ENCODE measurements around the gene KRTAP3-1. TPM values are rescaled to one million over a fixed set of nuclear protein-coding genes. Genes with fewer than 3 reads are reported as not detected.

The KRTAP3-1 gene
- total RNA-seq, 1 donor from 2014 or later, result not detected

DNA sequence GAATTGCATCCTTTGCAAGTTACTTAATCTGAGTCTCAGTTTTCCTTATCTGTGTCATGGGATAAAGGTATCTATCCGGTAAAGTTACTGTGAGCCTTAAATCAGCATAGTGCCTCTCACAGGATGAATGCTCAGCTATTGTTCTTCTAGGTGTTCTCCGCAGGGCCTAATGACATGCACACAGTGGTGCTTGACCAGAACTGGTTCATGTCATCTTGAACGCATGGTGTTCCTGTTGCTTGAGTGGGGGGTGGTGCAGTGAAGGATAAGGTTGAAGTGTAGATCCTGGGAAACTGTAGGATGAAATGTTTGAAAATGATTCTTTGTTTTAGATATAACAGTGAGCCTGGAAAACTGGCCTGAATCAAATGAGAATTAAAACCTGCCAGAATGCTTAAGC lies 28.8 kb downstream of the KRTAP3-1 start:
- Mint-ChIP-seq H3K4me3 (ENCODE audit: unreplicated experiment) (no peak overlapping the region), H3K4me1 (ENCODE audit: low read depth, unreplicated experiment) (peaks cover 9% of the 10 kb centered on the region), H3K27ac (ENCODE audit: unreplicated experiment) (no peak overlapping the region), H3K27me3 (ENCODE audit: unreplicated experiment) (peaks cover 3% of the 10 kb centered on the region), H3K9me3 (ENCODE audit: unreplicated experiment) (peaks cover 3% of the 10 kb centered on the region), H3K36me3 (ENCODE audit: unreplicated experiment) (no peaks in the 10 kb centered on the region)
- TF ChIP-seq, protein P1, sequence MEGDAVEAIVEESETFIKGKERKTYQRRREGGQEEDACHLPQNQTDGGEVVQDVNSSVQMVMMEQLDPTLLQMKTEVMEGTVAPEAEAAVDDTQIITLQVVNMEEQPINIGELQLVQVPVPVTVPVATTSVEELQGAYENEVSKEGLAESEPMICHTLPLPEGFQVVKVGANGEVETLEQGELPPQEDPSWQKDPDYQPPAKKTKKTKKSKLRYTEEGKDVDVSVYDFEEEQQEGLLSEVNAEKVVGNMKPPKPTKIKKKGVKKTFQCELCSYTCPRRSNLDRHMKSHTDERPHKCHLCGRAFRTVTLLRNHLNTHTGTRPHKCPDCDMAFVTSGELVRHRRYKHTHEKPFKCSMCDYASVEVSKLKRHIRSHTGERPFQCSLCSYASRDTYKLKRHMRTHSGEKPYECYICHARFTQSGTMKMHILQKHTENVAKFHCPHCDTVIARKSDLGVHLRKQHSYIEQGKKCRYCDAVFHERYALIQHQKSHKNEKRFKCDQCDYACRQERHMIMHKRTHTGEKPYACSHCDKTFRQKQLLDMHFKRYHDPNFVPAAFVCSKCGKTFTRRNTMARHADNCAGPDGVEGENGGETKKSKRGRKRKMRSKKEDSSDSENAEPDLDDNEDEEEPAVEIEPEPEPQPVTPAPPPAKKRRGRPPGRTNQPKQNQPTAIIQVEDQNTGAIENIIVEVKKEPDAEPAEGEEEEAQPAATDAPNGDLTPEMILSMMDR (IDR thresholded peaks at IDR 0.05; ENCODE audit: partially characterized antibody, unreplicated experiment), result no peak
- DNase-seq, result no peak

DNA sequence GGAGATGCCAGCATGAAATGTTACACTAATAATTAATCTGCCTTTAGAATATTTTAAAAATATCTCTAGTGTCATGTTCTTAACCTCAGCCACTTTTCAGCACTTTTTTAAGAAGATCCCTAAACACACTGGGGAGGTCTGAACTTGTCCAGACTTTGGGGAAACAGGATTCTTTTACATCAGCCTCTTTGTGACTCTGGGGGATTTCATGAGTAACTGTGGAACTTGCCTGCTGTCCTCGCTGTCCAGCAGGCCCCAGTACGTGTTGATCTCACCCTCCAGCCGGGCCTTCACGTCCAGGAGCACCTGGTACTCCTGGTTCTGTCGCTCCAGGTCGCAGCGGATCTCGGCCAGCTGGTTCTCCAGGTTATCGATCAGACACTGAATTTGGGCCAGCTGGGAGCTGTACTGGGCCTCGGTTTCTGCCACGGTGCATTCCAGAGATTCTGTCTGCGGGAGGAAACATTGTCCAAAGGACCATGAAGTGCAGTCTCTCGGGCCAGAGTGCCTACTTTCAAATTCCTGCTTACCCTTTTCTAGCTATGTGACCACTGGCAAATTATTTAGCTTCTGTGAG lies 30.3 kb downstream of the KRTAP3-1 start:
- peaks cover 3% of the 10 kb centered on the region for H3K9me3 Mint-ChIP-seq (ENCODE audit: unreplicated experiment)
- TF ChIP-seq, protein P1 (IDR thresholded peaks at IDR 0.05; ENCODE audit: partially characterized antibody, unreplicated experiment), result no peak
- H3K4me3 Mint-ChIP-seq (ENCODE audit: unreplicated experiment), result no peak overlapping the region
- H3K36me3 Mint-ChIP-seq (ENCODE audit: unreplicated experiment), result no peaks in the 10 kb centered on the region
- H3K4me1 Mint-ChIP-seq (ENCODE audit: low read depth, unreplicated experiment), result peaks cover 9% of the 10 kb centered on the region
- H3K27me3 Mint-ChIP-seq (ENCODE audit: unreplicated experiment), result peaks cover 3% of the 10 kb centered on the region
- no peak overlapping the region for H3K27ac Mint-ChIP-seq (ENCODE audit: unreplicated experiment)
- DNase-seq, result no peak

DNA sequence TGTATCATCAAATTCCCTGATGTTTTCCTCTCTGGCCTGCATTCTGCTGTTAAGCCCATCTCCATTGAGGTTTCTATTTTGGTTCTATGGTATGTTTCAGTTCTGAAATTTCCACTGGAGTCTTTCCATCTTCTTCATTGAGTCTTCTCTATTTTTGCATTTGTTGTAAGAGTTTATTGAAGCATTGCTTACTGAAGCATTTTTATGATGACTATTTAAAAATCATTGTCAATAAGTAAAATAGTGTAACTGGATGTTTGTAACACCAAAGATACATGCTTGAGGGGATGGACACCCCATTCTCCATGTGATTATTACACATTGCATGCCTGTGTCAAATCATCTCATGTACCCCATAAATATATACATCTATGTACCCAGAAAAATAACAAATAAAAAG lies 33.4 kb downstream of the KRTAP3-1 start:
- Mint-ChIP-seq H3K36me3 (ENCODE audit: unreplicated experiment) (no peaks in the 10 kb centered on the region), H3K4me3 (ENCODE audit: unreplicated experiment) (no peak overlapping the region), H3K4me1 (ENCODE audit: low read depth, unreplicated experiment) (peaks cover 4% of the 10 kb centered on the region), H3K27me3 (ENCODE audit: unreplicated experiment) (peaks cover 3% of the 10 kb centered on the region), H3K27ac (ENCODE audit: unreplicated experiment) (no peak overlapping the region), H3K9me3 (ENCODE audit: unreplicated experiment) (peaks cover 3% of the 10 kb centered on the region)
- no peak for DNase-seq
- TF ChIP-seq, protein P1 (IDR thresholded peaks at IDR 0.05; ENCODE audit: partially characterized antibody, unreplicated experiment), result no peak

DNA sequence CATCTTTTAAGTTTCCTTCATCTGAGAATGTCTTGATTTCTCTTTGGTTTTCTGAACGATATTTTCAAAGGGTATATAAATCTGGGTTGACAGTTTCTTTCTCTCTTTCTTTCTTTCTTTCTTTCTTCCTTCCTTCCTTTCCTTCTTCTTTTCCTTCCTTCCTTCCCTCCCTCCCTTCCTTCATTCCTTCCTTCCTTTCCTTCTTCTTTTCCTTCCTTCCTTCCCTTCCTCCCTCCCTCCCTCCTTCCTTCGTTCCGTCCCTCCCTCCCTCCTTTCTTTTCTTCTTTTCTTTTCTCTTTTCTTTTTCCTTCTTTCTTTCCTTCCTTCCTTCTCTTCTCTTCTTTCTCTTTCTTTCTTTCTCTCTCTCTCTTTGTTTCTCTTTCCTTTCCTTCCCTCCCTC lies 34.6 kb downstream of the KRTAP3-1 start:
- no peak overlapping the region for H3K27ac Mint-ChIP-seq (ENCODE audit: unreplicated experiment)
- DNase-seq, result no peak
- peaks cover 3% of the 10 kb centered on the region for H3K27me3 Mint-ChIP-seq (ENCODE audit: unreplicated experiment)
- H3K4me3 Mint-ChIP-seq (ENCODE audit: unreplicated experiment), result no peak overlapping the region
- H3K4me1 Mint-ChIP-seq (ENCODE audit: low read depth, unreplicated experiment), result no peaks in the 10 kb centered on the region
- peaks cover 3% of the 10 kb centered on the region for H3K9me3 Mint-ChIP-seq (ENCODE audit: unreplicated experiment)
- TF ChIP-seq, protein P1 (IDR thresholded peaks at IDR 0.05; ENCODE audit: partially characterized antibody, unreplicated experiment), result no peak
- no peaks in the 10 kb centered on the region for H3K36me3 Mint-ChIP-seq (ENCODE audit: unreplicated experiment)

DNA sequence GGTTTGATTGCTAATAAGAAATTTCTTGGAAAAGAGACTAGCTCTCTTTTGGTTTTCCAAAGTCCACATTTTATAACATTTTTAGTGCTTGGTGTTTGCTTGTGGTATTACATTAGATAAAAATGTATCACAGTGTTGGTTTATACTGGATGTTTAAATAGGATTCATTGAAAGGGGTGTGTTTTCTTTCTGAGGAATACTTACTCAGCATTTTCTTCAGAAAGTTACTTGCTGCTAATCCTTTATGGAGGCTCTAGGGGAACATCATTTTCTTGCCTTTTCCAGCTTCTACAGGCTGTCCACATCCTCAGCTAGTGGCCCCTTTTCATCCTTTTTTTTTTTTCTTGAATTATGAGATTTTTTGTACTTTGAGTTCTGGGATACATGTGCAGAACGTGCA lies 41.3 kb downstream of the KRTAP3-1 start:
- TF ChIP-seq, protein P1 (IDR thresholded peaks at IDR 0.05; ENCODE audit: partially characterized antibody, unreplicated experiment), result no peak
- H3K27ac Mint-ChIP-seq (ENCODE audit: unreplicated experiment), result no peak overlapping the region
- no peaks in the 10 kb centered on the region for H3K36me3 Mint-ChIP-seq (ENCODE audit: unreplicated experiment)
- DNase-seq, result no peak
- H3K4me3 Mint-ChIP-seq (ENCODE audit: unreplicated experiment), result no peak overlapping the region
- H3K27me3 Mint-ChIP-seq (ENCODE audit: unreplicated experiment), result no peaks in the 10 kb centered on the region
- no peaks in the 10 kb centered on the region for H3K9me3 Mint-ChIP-seq (ENCODE audit: unreplicated experiment)
- no peaks in the 10 kb centered on the region for H3K4me1 Mint-ChIP-seq (ENCODE audit: low read depth, unreplicated experiment)
